ENCODE results near the gene VASP. TPM values are rescaled to one million over a fixed set of nuclear protein-coding genes. Genes with fewer than 3 reads are reported as not detected.

The VASP gene
- total and polyA plus RNA-seq, 8 donors = 12.5 to 49.3 (median 29.3) TPM

GRCh38 chr19:45526143-45526542 is 18.9 kb downstream of the VASP start:
- Histone ChIP-seq H3K4me1 (peaks cover 3 to 7% (median 6%) of the 10 kb centered on the region in 3 donors), H3K27me3 (no peaks in the 10 kb centered on the region), H3K4me3 (no peak overlapping the region), H3K27ac (no peak overlapping the region), H3K9me3 (no peaks in the 10 kb centered on the region), H3K36me3 (no peaks in the 10 kb centered on the region)
- ATAC-seq (peak in 3 of 4 donors; percentile 11 to 33 (median 16)), DNase-seq (peak in 4 of 6 donors; percentile 53 to 67 (median 64)), FAIRE-seq (no peak)
- WGBS, 2 donors = 80 to 81% methylated on average over 9 of the region's 9 CpGs
- intact Hi-C loops (cut with DNase I) = loop anchor here in 1 of 3 donors (10.0 kb wide), 1 partner anchor 109 kb away; the partner anchor contains the start of gene EML2
- no peak for TF ChIP-seq CTCF (IDR thresholded peaks at IDR 0.05)

- Histone ChIP-seq H3K27ac (no peak overlapping the region), H3K36me3 (no peaks in the 10 kb centered on the region), H3K4me3 (no peak overlapping the region), H3K4me1 (peaks cover 3 to 7% (median 6%) of the 10 kb centered on the region in 3 donors), H3K27me3 (no peaks in the 10 kb centered on the region), H3K9me3 (no peaks in the 10 kb centered on the region)
- intact Hi-C loops (cut with DNase I) = loop anchor here in 1 of 3 donors (10.0 kb wide), 1 partner anchor 108 kb away; the partner anchor contains the start of gene EML2
- WGBS, 2 donors = 91% methylated on average over 4 of the region's 4 CpGs
- no peak for ATAC-seq
- no peak for DNase-seq
- TF ChIP-seq CTCF (IDR thresholded peaks at IDR 0.05) = no peak
- FAIRE-seq = no peak
Measured at GRCh38 chr19:45526971-45527370, 19.7 kb downstream of the VASP start.

GRCh38 chr19:45527731-45528130 is 20.5 kb downstream of the VASP start:
- intact Hi-C loops (cut with DNase I) = loop anchor here in 1 of 3 donors (10.0 kb wide), 1 partner anchor 107 kb away; the partner anchor contains the start of gene EML2
- DNase-seq (peak in 2 of 6 donors; percentile 35 to 55), FAIRE-seq (no peak), ATAC-seq (no peak)
- Histone ChIP-seq H3K4me3 (no peak overlapping the region), H3K9me3 (no peaks in the 10 kb centered on the region), H3K36me3 (no peaks in the 10 kb centered on the region), H3K4me1 (peaks cover 3 to 7% (median 6%) of the 10 kb centered on the region in 3 donors), H3K27ac (peak overlapping the region; percentile 14 to 58 (median 44)), H3K27me3 (no peaks in the 10 kb centered on the region)
- no peak for TF ChIP-seq CTCF (IDR thresholded peaks at IDR 0.05)
- WGBS, 2 donors = 78 to 81% methylated on average over 15 of the region's 15 CpGs

- 13 to 15% methylated on average over 17 of the region's 17 CpGs for WGBS, 2 donors
- peak overlapping the region; percentile 14 to 58 (median 44) for H3K27ac ChIP-seq
- TF ChIP-seq CTCF (IDR thresholded peaks at IDR 0.05) = no peak
- intact Hi-C loops (cut with DNase I) = loop anchor here in 1 of 3 donors (10.0 kb wide), 1 partner anchor 107 kb away; the partner anchor contains the start of gene EML2
- peak overlapping the region in 3 of 4 donors; percentile 23 to 58 (median 35) for H3K4me3 ChIP-seq
- H3K4me1 ChIP-seq = peaks cover 3 to 7% (median 6%) of the 10 kb centered on the region in 3 donors
- H3K27me3 ChIP-seq = no peaks in the 10 kb centered on the region
- ATAC-seq (peak; percentile 20 to 54 (median 33)), DNase-seq (peak in 5 of 6 donors; percentile 34 to 76 (median 64)), FAIRE-seq (no peak)
- H3K9me3 ChIP-seq = no peaks in the 10 kb centered on the region
- H3K36me3 ChIP-seq = no peaks in the 10 kb centered on the region
Measured at GRCh38 chr19:45528149-45528743, 21.0 kb downstream of the VASP start.

Measured in pancreas (tissue), 10 donors.